Nephron progenitor cell (in vitro differentiated cells): ENCODE results near the gene ZNF609.
A peak's percentile ranks its signal among the peaks of the same experiment; 100 is the strongest.
"Not testable (repeated sequence)": the region's sequence is repeated elsewhere in the genome, so short reads cannot be mapped to it uniquely, and the experiment has no call there.

Experiments
- DNase-seq: peaks from one replicate; pipeline ENCODE4 v3.0.0; 2021
- H3K27ac Mint-ChIP-seq: 2 replicates; pipeline ENCODE4 v1.8.0; 2021; ENCODE audit warnings: mild to moderate bottlenecking, moderate library complexity, mixed read lengths
- H3K27me3 Mint-ChIP-seq: 2 replicates; pipeline ENCODE4 v1.8.0; 2021; ENCODE audit warnings: mild to moderate bottlenecking, low read depth, mixed read lengths; ENCODE audit not compliant: poor library complexity
- H3K36me3 Mint-ChIP-seq: 2 replicates; pipeline ENCODE4 v1.8.0; 2021; ENCODE audit warnings: low read depth, mixed read lengths
- H3K4me1 Mint-ChIP-seq: 2 replicates; pipeline ENCODE4 v1.8.0; 2021; ENCODE audit warnings: mixed read lengths
- H3K4me3 Mint-ChIP-seq: 2 replicates; pipeline ENCODE4 v1.8.0; 2021; ENCODE audit warnings: mild to moderate bottlenecking, moderate library complexity, mixed read lengths
- H3K9me3 Mint-ChIP-seq: 2 replicates; pipeline ENCODE4 v1.8.0; 2021; ENCODE audit warnings: mild to moderate bottlenecking, moderate library complexity, mixed read lengths
- CTCF ChIP-seq: fragments of 200-600 bp; sonication (generic); IDR thresholded peaks from 2 replicates; pipeline ENCODE4 v1.5.0; 2021; ENCODE audit warnings: antibody characterized with exemption

The ZNF609 gene

GRCh38 chr15:64583983-64584382 is 123.6 kb downstream of the ZNF609 start:
- H3K9me3 Mint-ChIP-seq, result peaks cover 38% of the 10 kb centered on the region
- peaks cover 12% of the 10 kb centered on the region for H3K4me1 Mint-ChIP-seq
- TF ChIP-seq CTCF, result no peak
- peaks cover 61% of the 10 kb centered on the region for H3K36me3 Mint-ChIP-seq
- H3K27ac Mint-ChIP-seq, result peak overlapping the region; percentile 17
- no peak for DNase-seq
- no peak overlapping the region for H3K4me3 Mint-ChIP-seq
- H3K27me3 Mint-ChIP-seq, result no peaks in the 10 kb centered on the region

- H3K4me1 Mint-ChIP-seq, result peaks cover 12% of the 10 kb centered on the region
- peaks cover 16% of the 10 kb centered on the region for H3K9me3 Mint-ChIP-seq
- H3K36me3 Mint-ChIP-seq, result peaks cover 38% of the 10 kb centered on the region
- H3K4me3 Mint-ChIP-seq, result no peak overlapping the region
- H3K27me3 Mint-ChIP-seq, result no peaks in the 10 kb centered on the region
- no peak for DNase-seq
- peak overlapping the region; percentile 79 for H3K27ac Mint-ChIP-seq
- no peak for TF ChIP-seq CTCF
Observed at GRCh38 chr15:64586259-64586870, 126.0 kb downstream of the ZNF609 start.

GRCh38 chr15:64586984-64587383 is 126.6 kb downstream of the ZNF609 start:
- Mint-ChIP-seq H3K4me3 (no peak overlapping the region), H3K4me1 (peaks cover 12% of the 10 kb centered on the region), H3K27ac (no peak overlapping the region), H3K36me3 (peaks cover 31% of the 10 kb centered on the region), H3K9me3 (peaks cover 10% of the 10 kb centered on the region), H3K27me3 (no peaks in the 10 kb centered on the region)
- no peak for TF ChIP-seq CTCF
- no peak for DNase-seq

GRCh38 chr15:64589435-64590084 is 129.2 kb downstream of the ZNF609 start:
- DNase-seq, result no peak
- H3K27me3 Mint-ChIP-seq, result no peaks in the 10 kb centered on the region
- peaks cover 22% of the 10 kb centered on the region for H3K36me3 Mint-ChIP-seq
- H3K9me3 Mint-ChIP-seq, result no peaks in the 10 kb centered on the region
- peak overlapping the region; percentile 50 for H3K27ac Mint-ChIP-seq
- TF ChIP-seq CTCF, result no peak
- peaks cover 19% of the 10 kb centered on the region for H3K4me1 Mint-ChIP-seq
- H3K4me3 Mint-ChIP-seq, result no peak overlapping the region

GRCh38 chr15:64592845-64593244 is 132.5 kb downstream of the ZNF609 start:
- DNase-seq, H3K27me3 Mint-ChIP-seq, H3K4me3 Mint-ChIP-seq, H3K9me3 Mint-ChIP-seq, H3K36me3 Mint-ChIP-seq: not testable (repeated sequence)
- peak overlapping the region; percentile 75 for H3K27ac Mint-ChIP-seq
- H3K4me1 Mint-ChIP-seq, result peaks cover 24% of the 10 kb centered on the region

- H3K4me3 Mint-ChIP-seq, result peak overlapping the region; percentile 24
- H3K9me3 Mint-ChIP-seq, result no peaks in the 10 kb centered on the region
- H3K4me1 Mint-ChIP-seq, result peaks cover 41% of the 10 kb centered on the region
- TF ChIP-seq CTCF, result no peak
- H3K36me3 Mint-ChIP-seq, result peaks cover 6% of the 10 kb centered on the region
- peak; percentile 28 for DNase-seq
- H3K27ac Mint-ChIP-seq, result peak overlapping the region; percentile 98
- no peaks in the 10 kb centered on the region for H3K27me3 Mint-ChIP-seq
Observed at GRCh38 chr15:64596701-64597476, 136.5 kb downstream of the ZNF609 start.
